ENCODE measurements around the gene PLA2G4D.

The PLA2G4D gene

DNA sequence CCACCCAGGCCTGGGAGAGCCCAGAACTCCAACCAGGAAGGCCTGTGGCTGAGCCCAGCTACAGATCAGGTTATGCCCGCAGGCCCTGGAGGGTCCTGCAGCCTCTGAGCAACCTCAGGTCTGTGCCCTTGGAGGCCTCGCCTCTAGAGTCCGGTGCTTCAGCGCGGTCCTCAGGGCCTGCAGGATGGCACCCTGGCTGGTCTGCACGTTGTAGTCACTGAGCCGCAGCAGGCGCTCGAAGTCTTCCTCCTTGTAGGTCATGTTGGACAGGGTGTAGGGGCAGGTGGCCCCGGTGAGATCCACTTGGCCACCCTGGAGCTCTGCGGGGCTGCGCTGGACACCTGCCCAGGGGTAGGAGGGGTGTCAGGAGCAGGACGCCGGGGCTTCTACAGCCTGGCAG is 25.8 kb downstream of the PLA2G4D start:
- H3K9me3 ChIP-seq (ENCODE audit: control insufficient read depth, insufficient read depth, low read length), result no peaks in the 10 kb centered on the region
- no peak overlapping the region for H3K4me3 ChIP-seq (ENCODE audit: low read depth, low read length)
- no peaks in the 10 kb centered on the region for H3K4me1 ChIP-seq (ENCODE audit: control insufficient read depth, insufficient read depth, low read length)
- no peak overlapping the region for H3K9ac ChIP-seq (ENCODE audit: low read depth, low read length)
- H3K36me3 ChIP-seq (ENCODE audit: control insufficient read depth, insufficient read depth, low read length), result no peaks in the 10 kb centered on the region
- H3K27me3 ChIP-seq (ENCODE audit: control insufficient read depth, insufficient read depth, low read length), result no peaks in the 10 kb centered on the region

- Histone ChIP-seq H3K4me3 (ENCODE audit: low read depth, low read length) (no peak overlapping the region), H3K4me1 (ENCODE audit: control insufficient read depth, insufficient read depth, low read length) (no peaks in the 10 kb centered on the region), H3K36me3 (ENCODE audit: control insufficient read depth, insufficient read depth, low read length) (no peaks in the 10 kb centered on the region)
Observed at GRCh38 chr15:42066764-42067415, 27.5 kb downstream of the PLA2G4D start.

GRCh38 chr15:42065468-42065867 is 28.9 kb downstream of the PLA2G4D start:
- no peaks in the 10 kb centered on the region for H3K4me1 ChIP-seq (ENCODE audit: control insufficient read depth, insufficient read depth, low read length)
- H3K27me3 ChIP-seq (ENCODE audit: control insufficient read depth, insufficient read depth, low read length), result no peaks in the 10 kb centered on the region
- H3K9ac ChIP-seq (ENCODE audit: low read depth, low read length), result no peak overlapping the region

More at GRCh38 chr15:42066764-42067415, 27.5 kb downstream of the PLA2G4D start:
- no peaks in the 10 kb centered on the region for H3K27me3 ChIP-seq (ENCODE audit: control insufficient read depth, insufficient read depth, low read length)
- H3K9me3 ChIP-seq (ENCODE audit: control insufficient read depth, insufficient read depth, low read length), result no peaks in the 10 kb centered on the region
- H3K9ac ChIP-seq (ENCODE audit: low read depth, low read length), result no peak overlapping the region

DNA sequence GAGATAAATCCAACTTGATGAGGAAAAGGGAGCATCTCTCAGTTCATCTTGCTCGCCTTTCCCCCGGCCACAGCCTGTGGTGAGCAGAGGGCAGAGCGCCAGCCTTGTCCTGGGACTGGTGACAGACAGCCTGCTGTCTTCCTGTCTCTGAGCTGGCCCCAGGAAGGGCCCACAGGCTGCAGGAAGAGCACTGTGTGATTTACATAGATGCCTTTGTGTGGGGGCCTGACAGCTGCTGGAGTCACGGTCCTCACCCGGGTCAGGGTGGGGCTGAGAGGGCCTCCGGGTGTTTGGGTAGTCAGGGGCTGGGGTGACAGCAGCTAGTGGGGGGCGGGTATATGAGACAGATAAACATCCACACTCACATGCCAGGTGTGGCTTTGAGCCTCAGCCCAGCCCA is 29.3 kb downstream of the PLA2G4D start:
- Histone ChIP-seq H3K9me3 (ENCODE audit: control insufficient read depth, insufficient read depth, low read length) (no peaks in the 10 kb centered on the region), H3K27me3 (ENCODE audit: control insufficient read depth, insufficient read depth, low read length) (no peaks in the 10 kb centered on the region), H3K4me3 (ENCODE audit: low read depth, low read length) (no peak overlapping the region), H3K9ac (ENCODE audit: low read depth, low read length) (no peak overlapping the region), H3K36me3 (ENCODE audit: control insufficient read depth, insufficient read depth, low read length) (no peaks in the 10 kb centered on the region), H3K4me1 (ENCODE audit: control insufficient read depth, insufficient read depth, low read length) (no peaks in the 10 kb centered on the region)

More at GRCh38 chr15:42065468-42065867, 28.9 kb downstream of the PLA2G4D start:
- Histone ChIP-seq H3K9me3 (ENCODE audit: control insufficient read depth, insufficient read depth, low read length) (no peaks in the 10 kb centered on the region), H3K36me3 (ENCODE audit: control insufficient read depth, insufficient read depth, low read length) (no peaks in the 10 kb centered on the region), H3K4me3 (ENCODE audit: low read depth, low read length) (no peak overlapping the region)

DNA sequence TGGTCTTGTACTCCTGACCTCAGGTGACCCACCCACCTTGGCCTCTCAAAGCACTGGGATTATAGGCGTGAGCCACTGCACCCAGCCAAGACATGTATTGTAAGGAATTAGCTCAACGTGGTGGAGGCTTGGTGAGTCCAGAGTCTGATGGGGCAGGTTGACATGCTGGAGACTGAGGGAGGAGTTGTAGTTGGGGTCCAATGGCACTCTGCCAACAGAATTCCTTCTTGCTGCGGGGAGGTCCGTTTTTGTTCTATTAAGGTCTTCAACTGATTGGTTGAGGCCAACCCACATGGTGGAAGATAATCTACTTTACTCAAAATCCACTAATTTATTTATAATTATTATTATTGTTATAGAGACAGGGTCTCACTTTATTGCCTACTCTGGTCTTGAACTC is 30.1 kb downstream of the PLA2G4D start:
- Histone ChIP-seq H3K36me3 (ENCODE audit: control insufficient read depth, insufficient read depth, low read length) (no peaks in the 10 kb centered on the region), H3K9ac (ENCODE audit: low read depth, low read length) (no peak overlapping the region), H3K27me3 (ENCODE audit: control insufficient read depth, insufficient read depth, low read length) (no peaks in the 10 kb centered on the region), H3K9me3 (ENCODE audit: control insufficient read depth, insufficient read depth, low read length) (no peaks in the 10 kb centered on the region), H3K4me3 (ENCODE audit: low read depth, low read length) (no peak overlapping the region), H3K4me1 (ENCODE audit: control insufficient read depth, insufficient read depth, low read length) (no peaks in the 10 kb centered on the region)

DNA sequence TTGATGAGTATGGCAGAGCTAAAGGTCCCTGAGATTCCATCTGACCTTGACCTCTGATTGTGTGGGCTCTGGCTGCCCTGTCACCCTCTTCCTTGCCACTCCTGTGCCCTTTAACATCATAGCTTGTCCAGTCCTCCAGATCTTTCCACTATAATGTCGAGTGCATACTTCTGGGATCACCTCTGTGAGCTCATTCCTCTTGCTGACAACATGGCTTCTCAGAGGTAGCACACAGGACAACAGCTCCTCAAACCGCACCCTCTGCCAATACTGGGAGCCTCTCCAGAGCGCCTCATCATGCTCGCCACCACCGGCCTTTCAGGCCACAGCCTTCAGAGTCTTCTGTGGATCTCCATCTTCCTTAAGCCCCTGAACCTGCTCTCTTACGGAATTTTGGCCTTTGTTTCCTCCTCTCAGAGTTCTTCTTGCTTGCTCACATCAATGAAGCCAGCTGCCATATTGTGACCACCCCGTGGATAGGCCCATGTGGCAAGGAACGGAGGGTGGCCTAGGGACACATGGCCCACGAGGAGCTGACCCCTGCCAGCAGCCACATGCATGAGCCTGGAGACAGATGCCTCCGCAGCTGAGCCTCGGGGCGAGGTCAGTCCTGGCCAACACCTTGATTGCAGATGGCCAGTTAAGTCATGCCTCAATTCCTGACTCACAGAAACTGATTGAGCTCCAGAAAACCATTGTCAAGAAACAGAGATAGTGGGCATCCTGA is 31.1 kb downstream of the PLA2G4D start:
- H3K4me3 ChIP-seq (ENCODE audit: low read depth, low read length), result no peak overlapping the region
- H3K36me3 ChIP-seq (ENCODE audit: control insufficient read depth, insufficient read depth, low read length), result no peaks in the 10 kb centered on the region
- H3K27me3 ChIP-seq (ENCODE audit: control insufficient read depth, insufficient read depth, low read length), result no peaks in the 10 kb centered on the region
- H3K9ac ChIP-seq (ENCODE audit: low read depth, low read length), result no peak overlapping the region
- no peaks in the 10 kb centered on the region for H3K9me3 ChIP-seq (ENCODE audit: control insufficient read depth, insufficient read depth, low read length)
- H3K4me1 ChIP-seq (ENCODE audit: control insufficient read depth, insufficient read depth, low read length), result no peaks in the 10 kb centered on the region

- H3K27me3 ChIP-seq (ENCODE audit: control insufficient read depth, insufficient read depth, low read length), result peaks cover 4% of the 10 kb centered on the region
- H3K9ac ChIP-seq (ENCODE audit: low read depth, low read length), result no peak overlapping the region
- no peaks in the 10 kb centered on the region for H3K36me3 ChIP-seq (ENCODE audit: control insufficient read depth, insufficient read depth, low read length)
- no peak overlapping the region for H3K4me3 ChIP-seq (ENCODE audit: low read depth, low read length)
- H3K4me1 ChIP-seq (ENCODE audit: control insufficient read depth, insufficient read depth, low read length), result no peaks in the 10 kb centered on the region
- no peaks in the 10 kb centered on the region for H3K9me3 ChIP-seq (ENCODE audit: control insufficient read depth, insufficient read depth, low read length)
Observed at GRCh38 chr15:42062284-42062806, 32.0 kb downstream of the PLA2G4D start.

DNA sequence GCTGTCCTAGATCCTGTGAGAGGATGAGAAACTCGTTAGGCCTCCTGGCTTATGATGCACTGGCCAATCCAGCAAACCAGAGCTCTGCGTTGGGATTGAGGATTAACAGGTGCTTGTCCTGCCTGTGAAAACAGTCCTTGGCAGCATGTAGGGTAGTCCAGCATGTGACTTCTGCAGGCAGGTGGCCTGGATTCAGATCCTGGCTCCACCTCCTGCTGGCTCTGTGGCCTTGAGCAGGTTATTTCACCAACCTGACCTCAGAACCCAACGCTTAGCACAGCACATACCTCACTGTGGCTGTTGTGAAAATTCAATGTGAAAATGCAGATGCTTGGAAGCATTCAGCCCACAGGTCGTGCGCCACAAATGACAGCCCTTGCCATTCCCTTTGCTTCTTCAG is 33.6 kb downstream of the PLA2G4D start:
- no peak overlapping the region for H3K4me3 ChIP-seq (ENCODE audit: low read depth, low read length)
- H3K27me3 ChIP-seq (ENCODE audit: control insufficient read depth, insufficient read depth, low read length), result peaks cover 4% of the 10 kb centered on the region
- H3K9me3 ChIP-seq (ENCODE audit: control insufficient read depth, insufficient read depth, low read length), result no peaks in the 10 kb centered on the region
- H3K9ac ChIP-seq (ENCODE audit: low read depth, low read length), result no peak overlapping the region
- H3K4me1 ChIP-seq (ENCODE audit: control insufficient read depth, insufficient read depth, low read length), result peaks cover 5% of the 10 kb centered on the region
- H3K36me3 ChIP-seq (ENCODE audit: control insufficient read depth, insufficient read depth, low read length), result no peaks in the 10 kb centered on the region

DNA sequence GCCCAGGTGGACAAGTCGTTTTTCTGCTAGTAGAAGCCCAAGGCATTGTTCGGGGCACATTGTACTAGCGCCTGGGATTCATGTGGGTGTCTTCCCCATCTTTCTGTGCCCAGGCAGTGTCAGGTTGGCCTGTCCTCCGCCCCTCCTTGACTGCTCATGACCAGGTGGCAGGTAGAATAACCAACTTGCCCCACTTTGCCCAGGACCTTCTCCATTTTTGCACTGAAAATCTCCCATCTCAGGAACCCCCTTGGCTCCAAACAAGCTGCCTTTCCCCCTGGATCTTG is 33.9 kb downstream of the PLA2G4D start:
- Histone ChIP-seq H3K9me3 (ENCODE audit: control insufficient read depth, insufficient read depth, low read length) (no peaks in the 10 kb centered on the region), H3K9ac (ENCODE audit: low read depth, low read length) (no peak overlapping the region), H3K36me3 (ENCODE audit: control insufficient read depth, insufficient read depth, low read length) (no peaks in the 10 kb centered on the region), H3K27me3 (ENCODE audit: control insufficient read depth, insufficient read depth, low read length) (peaks cover 4% of the 10 kb centered on the region), H3K4me3 (ENCODE audit: low read depth, low read length) (no peak overlapping the region), H3K4me1 (ENCODE audit: control insufficient read depth, insufficient read depth, low read length) (peaks cover 5% of the 10 kb centered on the region)

GRCh38 chr15:42059661-42060476 is 34.5 kb downstream of the PLA2G4D start:
- Histone ChIP-seq H3K4me3 (ENCODE audit: low read depth, low read length) (no peak overlapping the region), H3K9me3 (ENCODE audit: control insufficient read depth, insufficient read depth, low read length) (no peaks in the 10 kb centered on the region), H3K36me3 (ENCODE audit: control insufficient read depth, insufficient read depth, low read length) (no peaks in the 10 kb centered on the region), H3K4me1 (ENCODE audit: control insufficient read depth, insufficient read depth, low read length) (peaks cover 5% of the 10 kb centered on the region), H3K27me3 (ENCODE audit: control insufficient read depth, insufficient read depth, low read length) (peaks cover 4% of the 10 kb centered on the region), H3K9ac (ENCODE audit: low read depth, low read length) (no peak overlapping the region)

DNA sequence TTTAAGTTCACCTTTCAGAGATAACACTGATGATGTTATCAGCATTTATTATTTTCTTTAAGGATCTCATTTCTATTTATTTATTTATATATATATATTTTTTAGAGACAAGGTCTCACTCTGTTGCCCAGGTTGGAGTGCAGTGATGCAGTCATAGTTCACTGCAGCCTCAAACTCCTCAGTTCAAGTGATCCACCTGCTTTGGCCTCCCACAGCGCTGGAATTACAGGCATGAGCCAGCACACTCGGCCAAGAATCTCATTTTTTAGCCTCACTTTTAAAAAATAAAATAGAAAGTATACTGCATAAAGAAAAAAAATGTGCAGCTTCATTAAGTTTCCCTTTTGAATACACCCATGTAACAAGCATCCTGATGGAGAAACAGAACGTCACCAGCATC is 35.6 kb downstream of the PLA2G4D start:
- H3K9me3 ChIP-seq (ENCODE audit: control insufficient read depth, insufficient read depth, low read length), result no peaks in the 10 kb centered on the region
- H3K27me3 ChIP-seq (ENCODE audit: control insufficient read depth, insufficient read depth, low read length), result peaks cover 4% of the 10 kb centered on the region
- no peak overlapping the region for H3K4me3 ChIP-seq (ENCODE audit: low read depth, low read length)
- H3K4me1 ChIP-seq (ENCODE audit: control insufficient read depth, insufficient read depth, low read length), result peaks cover 5% of the 10 kb centered on the region
- H3K36me3 ChIP-seq (ENCODE audit: control insufficient read depth, insufficient read depth, low read length), result no peaks in the 10 kb centered on the region
- no peak overlapping the region for H3K9ac ChIP-seq (ENCODE audit: low read depth, low read length)
